ENCODE results near the gene RASGRF2.
A peak's percentile ranks its signal among the peaks of the same experiment; 100 is the strongest.

Gene RASGRF2

GRCh38 chr5:81189875-81190498 is 229.8 kb downstream of the RASGRF2 start:
- FAIRE-seq (no peak), DNase-seq (ENCODE audit: insufficient read length, low spot score) (no peak)
- TF ChIP-seq, protein P1, sequence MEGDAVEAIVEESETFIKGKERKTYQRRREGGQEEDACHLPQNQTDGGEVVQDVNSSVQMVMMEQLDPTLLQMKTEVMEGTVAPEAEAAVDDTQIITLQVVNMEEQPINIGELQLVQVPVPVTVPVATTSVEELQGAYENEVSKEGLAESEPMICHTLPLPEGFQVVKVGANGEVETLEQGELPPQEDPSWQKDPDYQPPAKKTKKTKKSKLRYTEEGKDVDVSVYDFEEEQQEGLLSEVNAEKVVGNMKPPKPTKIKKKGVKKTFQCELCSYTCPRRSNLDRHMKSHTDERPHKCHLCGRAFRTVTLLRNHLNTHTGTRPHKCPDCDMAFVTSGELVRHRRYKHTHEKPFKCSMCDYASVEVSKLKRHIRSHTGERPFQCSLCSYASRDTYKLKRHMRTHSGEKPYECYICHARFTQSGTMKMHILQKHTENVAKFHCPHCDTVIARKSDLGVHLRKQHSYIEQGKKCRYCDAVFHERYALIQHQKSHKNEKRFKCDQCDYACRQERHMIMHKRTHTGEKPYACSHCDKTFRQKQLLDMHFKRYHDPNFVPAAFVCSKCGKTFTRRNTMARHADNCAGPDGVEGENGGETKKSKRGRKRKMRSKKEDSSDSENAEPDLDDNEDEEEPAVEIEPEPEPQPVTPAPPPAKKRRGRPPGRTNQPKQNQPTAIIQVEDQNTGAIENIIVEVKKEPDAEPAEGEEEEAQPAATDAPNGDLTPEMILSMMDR (IDR thresholded peaks at IDR 0.05; ENCODE audit: insufficient read depth, missing control alignments): no peak

DNA sequence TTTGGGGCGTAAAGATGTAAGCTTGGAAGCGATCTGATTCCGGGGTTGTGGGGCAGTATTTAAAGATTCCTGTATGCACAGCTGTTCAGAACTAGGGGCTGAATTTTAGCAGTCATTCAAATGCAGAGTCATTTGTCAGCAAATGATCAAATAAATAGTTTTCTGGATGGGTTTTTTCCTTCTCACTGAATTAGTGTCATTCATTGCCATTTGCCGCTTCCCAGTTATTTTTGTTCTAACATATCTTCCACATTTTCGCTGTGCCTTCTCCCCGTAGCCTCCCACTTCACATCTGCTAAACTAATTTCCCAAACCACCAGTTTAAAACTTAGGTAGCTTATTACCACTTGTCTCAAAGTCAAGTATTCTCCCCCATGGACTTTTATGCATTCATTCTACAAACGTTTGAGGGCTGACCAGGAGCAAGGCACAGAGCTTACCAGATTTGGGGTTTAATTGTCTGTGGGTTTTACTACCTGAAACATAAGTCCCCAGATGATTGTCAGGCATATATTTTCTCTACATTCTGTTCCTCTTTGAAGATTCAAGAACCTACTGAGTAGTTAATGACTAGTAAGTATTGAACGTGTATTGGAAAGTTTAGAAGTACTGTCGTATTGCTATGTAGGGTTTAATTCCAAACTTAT is 231.7 kb downstream of the RASGRF2 start:
- DNase-seq (ENCODE audit: insufficient read length, low spot score) (no peak), FAIRE-seq (no peak)
- TF ChIP-seq, protein P1 (IDR thresholded peaks at IDR 0.05; ENCODE audit: insufficient read depth, missing control alignments): no peak

DNA sequence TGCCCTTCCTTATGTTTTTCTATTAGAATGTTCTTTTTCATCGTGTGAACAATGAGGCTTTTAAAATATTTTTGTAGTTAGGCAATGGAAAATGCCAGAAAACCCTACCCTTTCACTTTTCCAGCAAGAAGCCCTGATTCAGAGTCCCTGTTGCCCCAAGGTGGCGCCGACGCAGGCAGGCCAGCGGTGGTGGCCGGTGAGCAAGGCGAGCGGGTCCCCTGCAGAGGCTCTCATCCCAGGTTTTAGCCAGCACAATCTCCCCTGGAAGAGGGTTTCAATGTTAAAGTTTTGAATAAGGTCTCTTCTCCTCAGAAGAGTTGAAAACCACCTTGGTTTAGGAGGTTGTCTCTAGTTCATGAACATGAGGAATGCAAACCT is 232.2 kb downstream of the RASGRF2 start:
- DNase-seq (ENCODE audit: insufficient read length, low spot score) (no peak), FAIRE-seq (no peak)

GRCh38 chr5:81194633-81195334 is 234.6 kb downstream of the RASGRF2 start:
- TF ChIP-seq, protein P1 (IDR thresholded peaks at IDR 0.05; ENCODE audit: insufficient read depth, missing control alignments): peak; percentile 88
- no peak for FAIRE-seq
- DNase-seq (ENCODE audit: insufficient read length, low spot score): peak; percentile 77

More for the DNA sequence above, 232.2 kb downstream of the RASGRF2 start:
- TF ChIP-seq, protein P1 (IDR thresholded peaks at IDR 0.05; ENCODE audit: insufficient read depth, missing control alignments): no peak

GRCh38 chr5:81195335-81195929 is 235.3 kb downstream of the RASGRF2 start:
- no peak for DNase-seq (ENCODE audit: insufficient read length, low spot score)
- TF ChIP-seq, protein P1 (IDR thresholded peaks at IDR 0.05; ENCODE audit: insufficient read depth, missing control alignments): no peak
- no peak for FAIRE-seq

GRCh38 chr5:81202655-81203054 is 242.5 kb downstream of the RASGRF2 start:
- no peak for DNase-seq (ENCODE audit: insufficient read length, low spot score)
- TF ChIP-seq, protein P1 (IDR thresholded peaks at IDR 0.05; ENCODE audit: insufficient read depth, missing control alignments): no peak
- no peak for FAIRE-seq

Measured in D721Med (cell line).